AG04449 (cell line): ENCODE data around the gene ABCB10.

Experiments
- CTCF ChIA-PET: fragments of 350-600 bp; formaldehyde crosslinking; extraction: SDS; loops from one replicate; lab custom pipeline; 2021; ENCODE audit warnings: antibody characterized with exemption; lab: Yijun Ruan, JAX
- POLR2A ChIA-PET: fragments of 400-600, 350-600 bp; formaldehyde crosslinking; extraction: SDS; loops from one replicate; lab custom pipeline; 2020; ENCODE audit warnings: antibody characterized with exemption, inconsistent platforms; lab: Yijun Ruan, JAX
- DNase-seq: peaks from one replicate; pipeline ENCODE4 v3.0.0-alpha.2; 2010; ENCODE audit warnings: low read depth, low spot score
- H3K4me3 ChIP-seq: 2 replicates; pipeline ENCODE4 v1.5.1; 2011; ENCODE audit warnings: low read depth, mild to moderate bottlenecking, control low read depth, low read length
- CTCF ChIP-seq: IDR thresholded peaks from one replicate; pipeline ENCODE4 v1.5.1; 2011; ENCODE audit warnings: mild to moderate bottlenecking, moderate library complexity, low read length, control low read depth, inconsistent platforms; ENCODE audit not compliant: insufficient read depth; ENCODE audit errors: missing control alignments

The ABCB10 gene

GRCh38 chr1:229585338-229585737, 26.8 kb upstream of the ABCB10 start:
- TF ChIP-seq CTCF: no peak
- POLR2A ChIA-PET: no interaction called here
- DNase-seq: no peak

GRCh38 chr1:229582715-229583114, 24.2 kb upstream of the ABCB10 start:
- no peak for TF ChIP-seq CTCF
- no peak overlapping the region for H3K4me3 ChIP-seq
- DNase-seq: no peak
- ChIA-PET POLR2A (no interaction called here), CTCF (no interaction called here)

More at GRCh38 chr1:229585338-229585737, 26.8 kb upstream of the ABCB10 start:
- CTCF ChIA-PET: no interaction called here
- H3K4me3 ChIP-seq: no peak overlapping the region

DNA sequence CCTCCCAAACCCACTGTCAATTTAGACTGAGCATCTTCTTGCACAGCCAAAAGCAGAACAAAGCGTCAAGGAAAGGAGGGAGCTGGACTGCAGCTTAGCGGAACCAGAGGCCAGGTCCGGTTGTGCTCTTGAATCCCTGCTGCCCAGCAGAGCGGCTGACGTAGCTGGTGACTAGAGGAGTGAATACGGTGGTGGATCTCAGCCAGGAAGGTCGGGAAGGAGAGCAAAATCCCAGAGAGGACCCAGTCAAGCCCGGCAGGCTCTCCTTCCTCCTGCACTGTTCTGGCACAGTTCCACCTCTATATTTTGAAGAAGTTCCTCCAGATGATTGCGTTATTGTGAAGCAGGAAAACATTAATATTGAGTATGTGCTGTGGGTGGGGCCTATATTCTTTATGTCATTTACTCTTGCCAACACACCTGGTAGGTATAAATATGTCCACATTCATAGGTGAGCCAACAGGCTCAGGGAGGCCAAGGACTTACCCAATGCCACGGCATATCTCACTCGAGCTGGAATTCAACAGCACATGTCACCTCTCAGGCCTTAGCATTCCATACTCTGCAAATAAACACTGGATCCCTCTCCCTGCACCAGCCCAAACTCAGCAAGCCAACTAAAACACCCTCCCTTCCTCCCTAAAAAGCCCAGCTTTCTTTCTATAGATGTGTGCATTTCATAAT, 23.6 kb upstream of the ABCB10 start:
- no peak overlapping the region for H3K4me3 ChIP-seq
- TF ChIP-seq CTCF: no peak
- ChIA-PET POLR2A (no interaction called here), CTCF (no interaction called here)
- no peak for DNase-seq

GRCh38 chr1:229581485-229581884, 23.0 kb upstream of the ABCB10 start:
- ChIA-PET POLR2A (no interaction called here), CTCF (no interaction called here)
- TF ChIP-seq CTCF: no peak
- DNase-seq: no peak
- H3K4me3 ChIP-seq: no peak overlapping the region

- no peak for DNase-seq
- no peak overlapping the region; the same call in 1 of the 2 replicates for H3K4me3 ChIP-seq
- ChIA-PET POLR2A (interaction anchor here (0.6 kb wide), 2 partner anchors 11 to 1830 kb away, joined by 3 read pairs; no protein-coding TSS in a partner anchor), CTCF (no interaction called here)
- TF ChIP-seq CTCF: no peak
Observed at GRCh38 chr1:229579059-229579673, 20.7 kb upstream of the ABCB10 start.

DNA sequence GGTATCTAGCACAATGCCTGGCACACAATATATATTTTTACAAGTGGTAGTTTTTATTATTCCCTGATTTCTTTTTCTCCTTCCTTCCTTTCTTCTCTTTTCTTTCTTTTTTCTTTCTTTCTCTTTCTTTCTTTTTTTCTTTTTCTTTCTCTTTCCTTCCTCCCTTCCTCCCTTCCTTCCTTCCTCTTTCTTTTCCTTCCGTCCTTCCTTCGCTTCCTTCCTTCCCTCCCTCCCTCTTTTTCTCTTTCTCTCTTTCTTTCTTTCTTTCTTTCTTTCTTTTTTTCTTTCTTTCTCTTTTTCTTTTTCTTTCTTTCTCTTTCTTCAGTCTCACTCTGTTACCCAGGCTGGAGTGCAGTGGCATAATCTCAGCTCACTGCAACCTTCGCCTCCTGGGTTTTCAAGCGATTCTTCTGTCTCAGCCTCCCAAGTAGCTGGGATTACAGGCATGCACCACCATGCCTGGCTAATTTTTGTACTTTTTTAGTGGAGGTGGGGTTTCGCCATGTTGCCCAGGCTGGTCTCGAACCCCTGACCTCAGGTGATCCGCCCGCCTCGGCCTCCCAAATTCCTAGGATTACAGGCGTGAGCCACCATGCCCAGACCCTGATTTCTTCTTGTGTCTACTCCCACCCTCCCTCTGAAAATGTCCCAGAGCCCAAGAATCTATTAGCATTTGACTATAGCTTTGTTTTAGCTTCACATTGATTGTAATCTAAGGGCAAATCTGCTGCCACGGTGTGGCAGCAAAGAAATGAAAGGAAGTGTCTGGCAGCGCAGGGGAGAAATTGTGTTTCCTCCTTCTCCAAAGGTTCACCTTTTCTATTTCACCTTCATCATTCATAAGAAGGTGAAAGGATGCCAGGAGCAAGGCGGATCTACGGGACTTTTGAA, 19.9 kb upstream of the ABCB10 start:
- ChIA-PET POLR2A (interaction anchor here (0.6 kb wide), 1 partner anchor 1831 kb away, joined by 3 read pairs; no protein-coding TSS in a partner anchor), CTCF (no interaction called here)
- no peak overlapping the region for H3K4me3 ChIP-seq
- no peak for TF ChIP-seq CTCF
- DNase-seq: no peak
